K562 treated with DMSO at 1 percent for 24 hours (cell line): ENCODE measurements around the gene MBD3L2. TPM values are rescaled to one million over a fixed set of nuclear protein-coding genes. Genes with fewer than 3 reads are reported as not detected.

Source experiments
- total RNA-seq: library from RNA; unstranded; fragments of 300-600 nt; gene quantifications from 2 replicates; pipeline ENCODE4 v1.2.3, GENCODE V29; 2022; ENCODE audit warnings: low read depth; ENCODE audit not compliant: insufficient read depth

MBD3L2 gene
- 0.67 and 1.3 TPM in 2 replicates for total RNA-seq

GRCh38 chr19:7049021-7049420, at the start of gene MBD3L2:
TSS of gene MBD3L2 (plus strand) at chr19:7049321. CDS start at chr19:7049374, 53 bp downstream.

GRCh38 chr19:7021331-7021730, 27.8 kb upstream of the MBD3L2 start, which contains the start of gene MBD3L2B:
TSS of gene MBD3L2B (minus strand) at chr19:7021431. CDS start at chr19:7021397, 34 bp downstream.

GRCh38 chr19:7030278-7030677, 18.8 kb upstream of the MBD3L2 start, which contains the start of gene MBD3L5:
TSS of gene MBD3L5 (plus strand) at chr19:7030578. CDS start at chr19:7030612, 34 bp downstream.

GRCh38 chr19:7040079-7040478, 9.0 kb upstream of the MBD3L2 start, which contains the start of gene MBD3L4:
TSS of gene MBD3L4 (minus strand) at chr19:7040179. CDS start at chr19:7040144, 35 bp downstream.

GRCh38 chr19:7058576-7058975, 9.5 kb downstream of the MBD3L2 start, which contains the start of gene MBD3L3:
TSS of gene MBD3L3 (minus strand) at chr19:7058676. CDS start at chr19:7058605, 71 bp downstream.

GRCh38 chr19:7069042-7069903, 20.2 kb downstream of the MBD3L2 start, which contains the start of gene ZNF557:
TSS of gene ZNF557 (plus strand) at chr19:7069703. CDS start at chr19:7075075, 5,372 bp downstream.

Other genes starting within 250 kb of the MBD3L2 start
- gene ADGRE1, start 161.7 kb upstream of the MBD3L2 start, total RNA-seq = 3.1 and 5.0 TPM in 2 replicates
- not detected in 2 replicates for gene MBD3L2B, start 27.9 kb upstream of the MBD3L2 start, total RNA-seq
- gene MBD3L5, start 18.7 kb upstream of the MBD3L2 start, total RNA-seq = not detected in 2 replicates
- gene MBD3L4, start 9.1 kb upstream of the MBD3L2 start, total RNA-seq = not detected in 2 replicates
- gene MBD3L3, start 9.4 kb downstream of the MBD3L2 start, total RNA-seq = not detected in 2 replicates
- 2.6 and 2.7 TPM in 2 replicates for gene ZNF557, start 20.4 kb downstream of the MBD3L2 start, total RNA-seq
- 1.2 and 2.0 TPM in 2 replicates for gene INSR, start 245.1 kb downstream of the MBD3L2 start, total RNA-seq